Ishikawa (cell line): Measurements from ENCODE around the gene CCDC70.

Experiments
- CEBPB ChIP-seq: IDR thresholded peaks from 2 replicates; pipeline ENCODE4 v1.6.1; 2012
- CREB1 ChIP-seq: IDR thresholded peaks from 2 replicates; pipeline ENCODE4 v1.6.1; 2012; ENCODE audit warnings: low read depth
- EGR1 ChIP-seq: IDR thresholded peaks from 2 replicates; pipeline ENCODE4 v1.6.1; 2012
- EP300 ChIP-seq: IDR thresholded peaks from 2 replicates; pipeline ENCODE4 v1.6.1; 2012; ENCODE audit warnings: borderline replicate concordance
- FOXM1 ChIP-seq: IDR thresholded peaks from 2 replicates; pipeline ENCODE4 v1.6.1; 2012; ENCODE audit warnings: low read depth, borderline replicate concordance
- NFIC ChIP-seq: IDR thresholded peaks from 2 replicates; pipeline ENCODE4 v1.6.1; 2012
- RAD21 ChIP-seq: IDR thresholded peaks from 2 replicates; pipeline ENCODE4 v1.6.1; 2012; ENCODE audit warnings: low read depth
- TAF1 ChIP-seq: IDR thresholded peaks from 2 replicates; pipeline ENCODE4 v1.6.1; 2012; ENCODE audit warnings: low read depth, mild to moderate bottlenecking
- TCF12 ChIP-seq: IDR thresholded peaks from 2 replicates; pipeline ENCODE4 v1.6.1; 2012; ENCODE audit warnings: low read depth
- TEAD4 ChIP-seq: IDR thresholded peaks from 2 replicates; pipeline ENCODE4 v1.6.1; 2012
- YY1 ChIP-seq: IDR thresholded peaks from 2 replicates; pipeline ENCODE4 v1.6.1; 2012; ENCODE audit warnings: low read depth
- ZBTB7A ChIP-seq: IDR thresholded peaks from 2 replicates; pipeline ENCODE4 v1.6.1; 2012; ENCODE audit warnings: low read depth
- TF ChIP-seq, protein P1 (sequence below): IDR thresholded peaks from 2 replicates; pipeline ENCODE4 v1.6.1; 2012; ENCODE audit warnings: low read depth, mild to moderate bottlenecking
- TF ChIP-seq, protein P2 (sequence below): IDR thresholded peaks from 2 replicates; pipeline ENCODE4 v1.6.1; 2012
- TF ChIP-seq, protein P3 (sequence below): IDR thresholded peaks from 2 replicates; pipeline ENCODE4 v1.6.1; 2012

The CCDC70 gene

DNA sequence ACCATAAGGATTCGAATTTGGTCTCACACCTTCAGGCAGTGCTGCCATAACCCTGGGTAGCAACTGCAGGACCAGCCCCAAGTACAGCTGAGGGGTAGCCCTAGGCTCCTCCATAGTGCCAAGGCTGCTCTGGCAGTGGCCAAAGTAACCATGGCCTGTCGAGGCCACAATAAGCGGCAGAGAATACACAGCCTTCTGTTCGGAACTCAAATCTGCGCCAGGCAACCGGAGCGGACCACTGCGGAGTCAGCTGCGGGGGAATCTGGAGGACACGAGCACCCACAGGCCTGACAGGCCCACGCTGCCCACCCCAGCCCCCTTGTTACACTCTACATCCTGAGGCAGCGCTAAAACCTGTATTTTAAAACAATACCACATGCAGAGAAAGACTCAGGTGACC is 48.7 kb downstream of the CCDC70 start:
- TF ChIP-seq RAD21 = no peak
- no peak for TF ChIP-seq YY1
- TF ChIP-seq, protein P1, sequence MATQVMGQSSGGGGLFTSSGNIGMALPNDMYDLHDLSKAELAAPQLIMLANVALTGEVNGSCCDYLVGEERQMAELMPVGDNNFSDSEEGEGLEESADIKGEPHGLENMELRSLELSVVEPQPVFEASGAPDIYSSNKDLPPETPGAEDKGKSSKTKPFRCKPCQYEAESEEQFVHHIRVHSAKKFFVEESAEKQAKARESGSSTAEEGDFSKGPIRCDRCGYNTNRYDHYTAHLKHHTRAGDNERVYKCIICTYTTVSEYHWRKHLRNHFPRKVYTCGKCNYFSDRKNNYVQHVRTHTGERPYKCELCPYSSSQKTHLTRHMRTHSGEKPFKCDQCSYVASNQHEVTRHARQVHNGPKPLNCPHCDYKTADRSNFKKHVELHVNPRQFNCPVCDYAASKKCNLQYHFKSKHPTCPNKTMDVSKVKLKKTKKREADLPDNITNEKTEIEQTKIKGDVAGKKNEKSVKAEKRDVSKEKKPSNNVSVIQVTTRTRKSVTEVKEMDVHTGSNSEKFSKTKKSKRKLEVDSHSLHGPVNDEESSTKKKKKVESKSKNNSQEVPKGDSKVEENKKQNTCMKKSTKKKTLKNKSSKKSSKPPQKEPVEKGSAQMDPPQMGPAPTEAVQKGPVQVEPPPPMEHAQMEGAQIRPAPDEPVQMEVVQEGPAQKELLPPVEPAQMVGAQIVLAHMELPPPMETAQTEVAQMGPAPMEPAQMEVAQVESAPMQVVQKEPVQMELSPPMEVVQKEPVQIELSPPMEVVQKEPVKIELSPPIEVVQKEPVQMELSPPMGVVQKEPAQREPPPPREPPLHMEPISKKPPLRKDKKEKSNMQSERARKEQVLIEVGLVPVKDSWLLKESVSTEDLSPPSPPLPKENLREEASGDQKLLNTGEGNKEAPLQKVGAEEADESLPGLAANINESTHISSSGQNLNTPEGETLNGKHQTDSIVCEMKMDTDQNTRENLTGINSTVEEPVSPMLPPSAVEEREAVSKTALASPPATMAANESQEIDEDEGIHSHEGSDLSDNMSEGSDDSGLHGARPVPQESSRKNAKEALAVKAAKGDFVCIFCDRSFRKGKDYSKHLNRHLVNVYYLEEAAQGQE = no peak
- no peak for TF ChIP-seq CREB1
- no peak for TF ChIP-seq EP300
- no peak for TF ChIP-seq FOXM1
- TF ChIP-seq ZBTB7A = no peak
- TF ChIP-seq TEAD4 = no peak
- TF ChIP-seq, protein P2, sequence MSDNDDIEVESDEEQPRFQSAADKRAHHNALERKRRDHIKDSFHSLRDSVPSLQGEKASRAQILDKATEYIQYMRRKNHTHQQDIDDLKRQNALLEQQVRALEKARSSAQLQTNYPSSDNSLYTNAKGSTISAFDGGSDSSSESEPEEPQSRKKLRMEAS = no peak
- no peak for TF ChIP-seq EGR1
- TF ChIP-seq NFIC = no peak
- no peak for TF ChIP-seq CEBPB
- TF ChIP-seq TAF1 = no peak
- TF ChIP-seq TCF12 = no peak
- TF ChIP-seq, protein P3, sequence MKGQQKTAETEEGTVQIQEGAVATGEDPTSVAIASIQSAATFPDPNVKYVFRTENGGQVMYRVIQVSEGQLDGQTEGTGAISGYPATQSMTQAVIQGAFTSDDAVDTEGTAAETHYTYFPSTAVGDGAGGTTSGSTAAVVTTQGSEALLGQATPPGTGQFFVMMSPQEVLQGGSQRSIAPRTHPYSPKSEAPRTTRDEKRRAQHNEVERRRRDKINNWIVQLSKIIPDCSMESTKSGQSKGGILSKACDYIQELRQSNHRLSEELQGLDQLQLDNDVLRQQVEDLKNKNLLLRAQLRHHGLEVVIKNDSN = no peak

DNA sequence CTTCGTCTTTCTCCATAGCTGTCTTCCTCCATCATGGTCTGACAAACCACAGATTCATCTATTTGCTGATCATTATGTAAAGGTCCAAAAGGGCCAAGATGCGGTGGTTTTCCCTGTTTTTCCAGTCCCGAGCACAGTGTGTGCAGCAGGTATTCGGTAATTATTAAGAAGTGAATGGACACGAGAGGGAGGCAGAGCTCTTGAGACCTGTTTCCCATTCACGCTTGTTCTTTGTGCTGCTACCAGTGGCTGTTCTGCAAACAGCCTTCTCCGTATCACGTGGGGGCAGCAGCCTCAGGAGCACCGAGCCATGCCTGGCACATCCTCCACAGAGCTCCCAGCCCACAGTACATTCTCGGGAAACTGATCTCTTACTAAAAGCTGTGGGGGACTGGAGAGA is 50.3 kb downstream of the CCDC70 start:
- TF ChIP-seq YY1 (no peak), TAF1 (no peak), EP300 (no peak)
- TF ChIP-seq, protein P3 = no peak
- TF ChIP-seq, protein P2 = no peak

DNA sequence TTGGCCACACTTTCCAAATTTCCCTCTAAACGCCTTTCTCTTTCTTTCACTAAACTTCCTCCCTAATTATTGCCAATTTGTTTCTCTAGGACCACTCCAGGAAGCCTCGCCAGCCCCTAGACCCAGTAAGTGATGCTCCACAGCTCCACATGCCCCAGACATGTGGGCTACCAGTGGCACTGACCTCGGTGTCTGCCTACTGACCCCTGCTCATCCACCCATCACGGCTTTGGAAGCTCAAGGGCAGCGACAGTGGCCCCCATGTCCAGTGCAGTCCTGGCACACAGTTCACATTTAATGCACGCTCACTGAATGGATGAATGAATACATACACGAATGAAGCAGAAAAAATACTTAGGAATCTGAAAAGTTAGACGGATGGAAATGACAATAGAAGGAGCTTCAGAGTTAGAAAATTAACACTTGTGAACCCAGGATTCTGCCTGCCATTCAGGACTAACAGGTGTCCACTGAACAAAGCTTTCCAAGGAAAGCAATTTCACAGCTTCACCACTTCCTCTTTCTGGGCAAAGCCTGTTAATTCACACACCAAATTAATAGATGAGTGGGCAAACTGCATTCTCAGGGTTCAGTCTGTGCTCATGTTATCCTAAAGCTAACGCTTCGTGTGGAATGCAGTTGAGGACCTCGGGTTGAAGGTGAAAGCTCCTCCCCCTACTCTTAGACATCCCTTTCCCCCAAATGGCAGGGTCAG is 50.9 kb downstream of the CCDC70 start:
- TF ChIP-seq YY1 = no peak

DNA sequence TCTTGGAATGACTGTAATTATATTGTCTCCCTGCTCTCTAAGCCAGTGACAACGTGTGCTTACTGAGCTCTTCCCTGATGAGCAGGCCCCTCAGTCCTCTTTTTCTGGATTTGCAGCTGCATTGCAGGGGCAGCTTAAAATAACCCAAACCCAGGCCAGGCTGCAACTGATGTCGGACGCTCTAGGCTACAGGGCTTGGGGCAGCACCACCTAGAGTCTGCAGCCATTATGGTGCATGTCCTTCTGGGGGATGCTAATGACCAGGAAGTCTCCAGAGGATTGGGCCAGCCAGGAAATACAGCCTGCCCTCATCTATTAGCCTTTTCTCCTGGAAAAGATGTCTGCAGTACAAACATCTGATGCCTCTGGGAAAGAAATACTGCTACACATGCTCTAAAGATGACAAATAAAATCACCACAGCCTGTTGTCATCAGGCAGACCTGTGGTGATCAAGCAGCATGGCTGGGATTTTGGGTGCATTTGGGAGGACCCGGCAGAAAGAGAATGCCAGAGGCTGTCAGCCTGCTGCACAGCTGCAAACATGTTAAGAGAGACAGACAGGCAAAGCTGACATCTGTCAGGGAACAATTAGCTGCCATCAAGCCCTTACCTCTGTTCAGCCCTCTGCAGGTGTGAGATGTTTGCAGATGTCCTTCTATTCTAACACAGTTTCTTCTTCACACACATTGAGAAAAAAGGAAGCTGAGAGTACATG is 51.8 kb downstream of the CCDC70 start:
- no peak for TF ChIP-seq TAF1
- no peak for TF ChIP-seq NFIC
- TF ChIP-seq ZBTB7A = no peak
- TF ChIP-seq, protein P3 = no peak
- TF ChIP-seq, protein P2 = no peak
- no peak for TF ChIP-seq TCF12
- no peak for TF ChIP-seq RAD21
- TF ChIP-seq CEBPB = no peak
- TF ChIP-seq, protein P1 = no peak
- no peak for TF ChIP-seq YY1
- TF ChIP-seq FOXM1 = no peak
- no peak for TF ChIP-seq CREB1
- TF ChIP-seq EP300 = no peak
- TF ChIP-seq TEAD4 = no peak
- TF ChIP-seq EGR1 = no peak

DNA sequence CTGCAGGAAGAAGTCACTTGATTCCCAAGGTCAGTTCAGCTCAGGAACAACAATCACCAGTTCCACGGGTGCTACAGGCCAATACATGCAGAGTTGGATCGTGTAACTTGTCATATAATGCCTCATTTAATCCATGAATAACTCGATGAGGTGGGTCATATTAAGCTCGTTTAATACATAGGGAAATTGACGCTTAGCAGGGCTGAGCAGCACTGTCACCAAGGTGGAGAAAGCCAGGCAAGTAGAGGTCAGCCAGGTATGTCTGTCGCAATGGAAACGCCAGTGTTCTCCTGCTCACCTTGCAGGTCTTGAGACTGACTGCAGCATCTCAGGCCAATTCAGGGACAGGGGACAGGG is 52.3 kb downstream of the CCDC70 start:
- TF ChIP-seq EGR1 = no peak
- no peak for TF ChIP-seq NFIC
